Erythroblast (primary cell): ENCODE measurements around the gene CGB3.

Source experiments
- GATA1 ChIP-seq: IDR thresholded peaks from 2 replicates; pipeline ENCODE4 v1.6.1; 2011; ENCODE audit warnings: low read depth, mild to moderate bottlenecking, control low read depth, low read length, moderate library complexity
- POLR2A ChIP-seq: IDR thresholded peaks from 2 replicates; pipeline ENCODE4 v1.6.1; 2011; ENCODE audit warnings: mild to moderate bottlenecking, low read length

DNA sequence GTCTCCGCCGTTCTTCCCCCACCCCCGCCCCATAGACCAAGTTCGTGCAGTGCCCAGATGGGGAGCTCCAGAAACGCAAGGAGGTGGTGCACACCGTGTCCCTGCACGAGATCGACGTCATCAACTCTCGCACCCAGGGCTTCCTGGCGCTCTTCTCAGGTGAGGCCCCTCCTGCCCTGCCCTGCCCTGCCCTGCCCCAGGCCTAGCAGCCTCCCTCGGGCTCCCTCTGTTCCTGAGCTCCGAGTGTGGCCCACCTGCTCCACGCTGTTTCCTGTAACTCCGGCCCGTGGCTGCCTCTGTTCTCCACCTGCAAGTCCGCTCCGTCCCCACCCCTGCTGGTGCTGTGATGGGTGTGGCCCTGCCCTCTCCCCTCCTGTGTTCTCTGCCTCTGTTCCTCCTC lies 13.7 kb downstream of the CGB3 start:
- no peak for TF ChIP-seq POLR2A
- TF ChIP-seq GATA1, result no peak
